Stimulated activated CD4-positive, alpha-beta T cell treated with anti-CD3 and anti-CD28 coated beads, Interleukin-2, amount 100 ng/mL, for 4 hours (primary cell): ENCODE data around the gene COG1.
"Not testable (repeated sequence)": the region's sequence is repeated elsewhere in the genome, so short reads cannot be mapped to it uniquely, and the experiment has no call there.

Source experiments
- DNase-seq: peaks from one replicate; pipeline ENCODE4 v3.0.0-alpha.2; 2020; ENCODE audit warnings: low read depth

Gene COG1, protein sequence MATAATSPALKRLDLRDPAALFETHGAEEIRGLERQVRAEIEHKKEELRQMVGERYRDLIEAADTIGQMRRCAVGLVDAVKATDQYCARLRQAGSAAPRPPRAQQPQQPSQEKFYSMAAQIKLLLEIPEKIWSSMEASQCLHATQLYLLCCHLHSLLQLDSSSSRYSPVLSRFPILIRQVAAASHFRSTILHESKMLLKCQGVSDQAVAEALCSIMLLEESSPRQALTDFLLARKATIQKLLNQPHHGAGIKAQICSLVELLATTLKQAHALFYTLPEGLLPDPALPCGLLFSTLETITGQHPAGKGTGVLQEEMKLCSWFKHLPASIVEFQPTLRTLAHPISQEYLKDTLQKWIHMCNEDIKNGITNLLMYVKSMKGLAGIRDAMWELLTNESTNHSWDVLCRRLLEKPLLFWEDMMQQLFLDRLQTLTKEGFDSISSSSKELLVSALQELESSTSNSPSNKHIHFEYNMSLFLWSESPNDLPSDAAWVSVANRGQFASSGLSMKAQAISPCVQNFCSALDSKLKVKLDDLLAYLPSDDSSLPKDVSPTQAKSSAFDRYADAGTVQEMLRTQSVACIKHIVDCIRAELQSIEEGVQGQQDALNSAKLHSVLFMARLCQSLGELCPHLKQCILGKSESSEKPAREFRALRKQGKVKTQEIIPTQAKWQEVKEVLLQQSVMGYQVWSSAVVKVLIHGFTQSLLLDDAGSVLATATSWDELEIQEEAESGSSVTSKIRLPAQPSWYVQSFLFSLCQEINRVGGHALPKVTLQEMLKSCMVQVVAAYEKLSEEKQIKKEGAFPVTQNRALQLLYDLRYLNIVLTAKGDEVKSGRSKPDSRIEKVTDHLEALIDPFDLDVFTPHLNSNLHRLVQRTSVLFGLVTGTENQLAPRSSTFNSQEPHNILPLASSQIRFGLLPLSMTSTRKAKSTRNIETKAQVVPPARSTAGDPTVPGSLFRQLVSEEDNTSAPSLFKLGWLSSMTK

DNA sequence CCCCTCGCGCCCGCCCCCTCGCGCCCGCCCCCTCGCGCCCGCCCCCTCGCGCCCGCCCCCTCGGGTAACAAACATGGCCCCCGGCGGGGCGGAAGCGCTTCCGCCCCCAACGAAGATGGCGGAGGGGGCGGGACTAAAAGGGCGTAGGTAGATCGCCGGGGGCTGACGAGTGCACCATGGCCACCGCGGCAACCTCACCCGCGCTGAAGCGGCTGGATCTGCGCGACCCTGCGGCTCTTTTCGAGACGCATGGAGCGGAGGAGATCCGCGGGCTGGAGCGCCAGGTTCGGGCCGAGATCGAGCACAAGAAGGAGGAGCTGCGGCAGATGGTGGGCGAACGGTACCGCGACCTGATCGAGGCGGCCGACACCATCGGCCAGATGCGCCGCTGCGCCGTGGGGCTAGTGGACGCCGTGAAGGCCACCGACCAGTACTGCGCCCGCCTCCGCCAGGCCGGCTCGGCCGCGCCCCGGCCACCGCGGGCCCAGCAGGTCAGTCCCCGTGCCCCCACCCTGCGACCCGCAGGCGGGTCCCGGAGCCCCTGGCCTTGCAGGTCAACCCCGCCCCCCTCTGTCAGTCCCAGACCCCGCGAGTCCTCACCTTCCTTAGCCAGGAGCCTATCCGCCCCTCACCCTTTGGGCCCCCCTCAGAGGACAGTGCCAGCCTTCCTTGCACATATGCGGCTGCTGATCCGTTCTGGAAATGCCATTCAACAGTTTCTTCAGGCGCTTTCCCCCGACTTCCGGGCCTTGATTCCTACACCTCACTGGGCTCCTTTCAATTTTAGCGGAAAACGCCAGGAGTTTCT is at the start of gene COG1:
TSS of gene COG1 (plus strand) at position 162 of the 808 bp plus-strand sequence. CDS start at position 177, 15 bp downstream.
- peak; percentile 88 for DNase-seq

DNA sequence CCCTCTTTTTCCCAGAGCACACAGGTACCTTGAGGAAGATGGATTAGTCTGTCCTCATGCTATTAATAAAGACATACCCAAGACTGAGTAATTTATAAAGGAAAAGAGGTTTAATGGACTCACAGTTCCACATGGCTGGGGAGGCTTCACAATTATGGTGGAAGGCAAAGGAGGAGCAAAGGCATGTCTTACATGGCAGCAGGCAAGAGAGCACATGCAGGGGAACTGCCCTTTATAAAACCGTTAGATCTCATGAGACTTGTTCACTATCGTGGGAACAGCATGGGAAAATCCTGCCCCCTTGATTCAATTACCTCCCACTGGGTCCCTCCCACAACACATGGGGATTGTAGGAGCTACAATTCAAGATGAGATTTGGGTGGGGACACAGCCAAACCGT is 48.6 kb upstream of the COG1 start:
- not testable (repeated sequence) for DNase-seq

DNA sequence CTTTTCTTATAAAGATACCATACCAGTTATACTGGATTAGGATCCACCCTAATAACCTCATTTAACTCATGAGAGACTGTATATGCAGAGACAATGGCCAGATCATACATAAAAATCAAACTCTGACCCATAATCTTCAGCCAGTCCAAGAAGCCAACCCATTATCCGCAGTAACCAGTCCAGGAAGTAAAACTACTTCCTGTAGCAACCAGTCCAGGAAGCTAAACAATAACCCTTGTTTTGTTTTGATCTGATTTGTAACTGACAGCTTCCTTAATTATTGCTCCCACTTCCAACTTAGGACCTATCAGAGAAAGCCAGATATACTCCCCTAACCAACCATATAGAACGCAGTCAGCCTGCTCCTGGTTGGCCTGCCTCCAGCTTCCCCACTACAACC is 47.2 kb upstream of the COG1 start:
- no peak for DNase-seq

DNA sequence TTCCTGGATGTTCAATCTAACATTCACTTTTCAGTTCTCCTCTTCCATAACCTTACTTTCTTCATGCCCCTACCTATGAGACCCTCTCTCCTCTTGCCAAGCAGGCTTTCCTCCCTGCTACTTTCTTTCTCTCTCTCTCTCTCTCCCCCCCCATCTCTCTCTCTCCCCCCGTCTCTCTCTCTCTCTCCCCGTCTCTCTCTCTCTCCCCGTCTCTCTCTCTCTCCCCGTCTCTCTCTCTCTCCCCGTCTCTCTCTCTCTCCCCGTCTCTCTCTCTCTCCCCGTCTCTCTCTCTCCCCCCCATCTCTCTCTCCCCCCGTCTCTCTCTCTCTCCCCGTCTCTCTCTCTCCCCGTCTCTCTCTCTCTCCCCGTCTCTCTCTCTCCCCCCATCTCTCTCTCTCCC is 45.1 kb upstream of the COG1 start:
- not testable (repeated sequence) for DNase-seq

DNA sequence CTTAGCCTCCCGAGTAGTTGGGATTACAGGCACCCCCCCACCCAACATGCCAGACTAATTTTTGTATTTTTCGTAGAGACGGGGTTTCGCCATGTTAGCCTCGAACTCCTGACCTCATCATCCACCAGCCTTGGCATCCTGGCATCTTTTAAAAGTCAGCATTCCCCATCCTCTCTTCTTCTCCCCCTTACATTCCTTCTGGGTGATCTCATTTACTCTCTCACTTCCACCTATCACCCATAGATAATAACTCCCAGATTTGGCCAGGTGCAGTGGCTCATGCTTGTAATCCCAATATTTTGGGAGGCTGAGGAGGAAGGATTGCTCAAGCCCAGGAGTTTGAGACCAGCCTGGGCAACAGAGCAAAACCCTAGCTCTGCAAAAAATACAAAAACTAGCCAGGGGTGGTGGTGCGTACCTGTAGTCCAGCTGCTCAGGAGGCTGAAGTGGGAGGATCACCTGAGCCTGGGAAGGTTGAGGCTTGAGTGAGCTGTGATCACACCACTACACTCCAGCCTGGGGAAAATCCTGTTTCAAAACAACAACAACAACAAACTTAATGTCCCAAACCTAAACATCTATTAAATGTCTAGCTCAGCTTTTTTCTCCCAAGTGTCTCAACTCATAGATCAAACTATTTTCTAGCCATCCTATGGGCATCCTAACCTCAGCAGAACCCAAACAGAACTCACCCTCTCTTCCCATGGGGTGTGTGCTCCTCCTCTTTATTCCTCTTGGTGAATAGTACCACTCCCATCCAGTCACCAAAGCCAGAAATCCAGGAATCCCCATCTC is 44.1 kb upstream of the COG1 start:
- DNase-seq = no peak

DNA sequence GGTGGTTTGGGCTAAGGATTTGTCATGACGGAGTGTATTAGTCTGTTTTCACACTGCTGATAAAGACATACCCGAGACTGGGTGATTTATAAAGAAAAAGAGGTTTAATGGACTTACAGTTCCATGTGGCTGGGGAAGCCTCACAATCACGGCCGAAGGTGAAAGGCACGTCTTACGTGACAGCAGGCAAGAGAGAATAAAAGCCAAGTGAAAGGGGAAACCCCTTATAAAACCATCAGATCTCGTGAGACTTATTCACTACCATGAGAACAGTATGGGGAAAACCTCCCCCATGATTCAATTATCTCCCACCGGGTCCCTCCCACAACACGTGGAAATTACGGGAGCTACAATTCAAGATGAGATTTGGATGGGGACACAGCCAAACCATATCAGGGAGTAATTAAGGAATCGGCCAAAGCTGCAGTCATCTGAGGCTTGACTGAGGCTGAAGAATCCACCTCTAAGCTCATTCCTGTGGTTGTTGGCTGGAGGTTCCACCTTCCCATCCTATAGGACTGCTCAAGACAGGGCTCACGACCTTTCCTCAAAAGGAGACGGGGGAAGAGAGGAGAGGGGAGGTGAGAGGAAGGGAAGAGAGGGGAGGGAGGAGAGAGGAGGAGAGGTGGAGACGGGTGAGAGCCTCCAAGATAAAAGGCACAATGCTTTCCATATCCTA is 42.1 kb upstream of the COG1 start:
- not testable (repeated sequence) for DNase-seq

DNA sequence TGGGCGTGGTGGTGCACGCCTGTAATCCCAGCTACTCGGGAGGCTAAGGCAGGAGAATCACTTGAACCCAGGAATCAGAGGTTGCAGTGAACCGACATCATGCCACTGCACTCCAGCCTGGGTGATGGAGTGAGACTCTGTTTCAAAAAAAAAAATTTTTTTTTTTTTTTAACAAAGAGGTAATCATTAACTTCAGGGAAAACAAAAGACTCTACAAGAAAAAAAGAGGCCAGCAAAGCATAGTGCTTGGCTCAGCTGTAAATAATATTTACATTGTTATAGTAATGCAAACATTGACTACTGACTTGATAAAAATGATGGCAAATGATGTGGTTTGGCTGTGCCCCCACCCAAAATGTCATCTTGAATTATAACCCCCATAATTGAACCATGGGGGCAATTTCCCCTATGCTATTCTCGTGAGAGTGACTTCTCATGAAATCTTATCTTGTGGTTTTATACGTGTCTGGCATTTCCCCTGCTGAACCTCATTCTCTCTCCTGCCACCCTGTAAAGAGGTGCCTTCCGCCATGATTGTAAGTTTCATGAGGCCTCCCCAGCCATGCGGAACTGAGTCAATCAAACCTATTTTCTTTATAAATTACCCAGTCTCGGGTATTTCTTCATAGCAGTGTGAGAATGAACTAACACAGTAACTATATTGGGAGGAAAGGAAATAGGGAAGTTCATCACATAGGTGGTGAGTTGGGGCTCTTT is 40.8 kb upstream of the COG1 start:
- no peak for DNase-seq

DNA sequence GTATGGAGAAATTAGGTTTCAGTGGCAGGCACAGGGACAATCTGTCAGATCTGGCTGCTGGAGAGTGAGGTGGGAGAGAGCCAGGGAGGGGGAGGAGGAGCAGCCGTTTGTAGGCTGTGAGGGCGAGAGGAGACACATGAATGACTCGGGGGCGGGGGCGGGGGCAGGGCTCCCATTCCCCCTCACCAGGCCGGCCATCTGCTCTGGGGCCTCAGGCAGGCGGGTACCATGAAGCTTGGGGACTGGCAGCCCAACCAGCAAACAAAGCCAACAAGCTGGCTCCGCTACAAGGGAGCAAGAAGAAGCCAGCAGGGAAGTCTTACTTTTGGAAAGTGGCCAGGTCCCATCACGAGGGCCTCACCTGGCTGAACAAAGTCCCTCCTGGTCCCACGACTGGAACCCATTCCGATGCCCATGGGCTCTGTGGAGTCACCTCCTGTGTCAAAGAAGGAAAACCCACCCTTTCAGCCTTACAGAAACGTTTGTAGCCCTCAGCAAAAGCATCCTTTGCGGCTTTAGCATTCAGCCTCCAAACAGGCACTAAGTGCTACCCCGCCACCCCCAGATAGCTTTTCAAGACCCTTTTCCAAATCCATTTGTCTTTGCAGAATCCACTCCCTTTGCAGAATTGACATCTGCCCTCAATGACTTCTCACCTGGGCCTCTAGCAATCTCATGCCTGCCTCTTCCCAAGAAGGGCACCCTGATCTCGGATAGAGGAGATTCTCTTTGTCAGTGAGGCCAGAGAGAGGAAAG is 37.3 kb upstream of the COG1 start:
- DNase-seq = no peak

DNA sequence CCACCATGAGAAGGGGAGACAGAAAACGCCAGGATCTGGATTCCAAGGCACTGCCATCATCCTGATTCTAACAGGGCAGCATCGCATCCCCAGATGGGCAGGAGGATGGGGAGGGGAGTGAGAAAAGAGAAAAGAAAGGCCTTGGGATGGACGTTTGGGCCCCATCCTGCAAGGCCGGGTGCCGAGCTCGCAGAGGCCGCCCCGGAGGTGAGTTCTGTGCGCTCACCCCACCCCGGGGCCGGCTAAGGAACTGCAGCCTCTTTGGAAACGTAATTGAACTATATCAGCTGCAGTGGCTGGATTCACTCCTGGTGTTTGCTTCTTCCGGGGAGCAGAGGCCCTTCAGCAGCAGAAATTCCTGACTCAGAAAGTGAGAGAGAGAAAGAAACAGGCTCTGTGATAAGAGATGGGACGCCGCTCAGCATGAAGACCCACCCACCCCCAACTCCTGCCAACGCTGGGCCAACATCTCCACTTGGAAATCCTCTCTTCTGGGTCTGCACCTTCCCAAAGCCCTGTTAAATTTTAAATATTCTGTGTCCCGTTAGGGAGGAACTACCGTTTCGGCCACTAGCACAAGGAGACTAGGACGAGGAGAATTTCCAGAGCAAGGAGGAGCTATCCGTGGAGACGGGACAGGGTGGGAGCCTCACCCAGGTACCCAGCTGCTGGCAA is 36.6 kb upstream of the COG1 start:
- peak; percentile 16 for DNase-seq

DNA sequence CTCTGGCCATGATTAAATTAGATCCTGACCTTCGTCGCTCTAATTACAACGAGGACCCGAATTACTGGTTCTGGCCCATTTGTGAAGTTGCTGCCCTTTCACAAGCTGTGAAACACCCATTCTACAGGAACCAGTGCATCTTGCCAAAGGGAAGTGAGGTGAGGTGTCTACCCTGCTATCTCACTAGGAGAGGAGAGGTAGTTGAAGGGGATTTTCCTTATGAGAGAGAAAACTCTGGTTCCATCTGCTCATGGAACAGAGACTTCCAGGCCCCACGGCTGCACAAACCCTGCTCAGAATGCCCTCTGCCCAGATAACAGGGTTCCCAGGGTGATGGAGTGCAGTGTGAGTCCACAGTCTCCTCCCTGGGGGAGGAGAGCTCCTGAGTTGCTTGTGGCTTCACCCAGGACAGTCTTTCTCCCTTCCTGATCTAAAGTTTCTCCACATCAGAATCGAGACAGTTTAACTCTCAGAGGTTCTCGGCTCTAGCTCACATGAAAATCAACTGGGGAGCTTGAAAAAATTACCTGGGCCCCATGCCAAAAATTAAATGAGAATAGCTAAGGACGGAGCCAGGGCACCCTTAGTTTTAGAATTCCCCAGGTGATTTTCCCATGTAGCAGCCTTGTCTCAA is 35.9 kb upstream of the COG1 start:
- no peak for DNase-seq

DNA sequence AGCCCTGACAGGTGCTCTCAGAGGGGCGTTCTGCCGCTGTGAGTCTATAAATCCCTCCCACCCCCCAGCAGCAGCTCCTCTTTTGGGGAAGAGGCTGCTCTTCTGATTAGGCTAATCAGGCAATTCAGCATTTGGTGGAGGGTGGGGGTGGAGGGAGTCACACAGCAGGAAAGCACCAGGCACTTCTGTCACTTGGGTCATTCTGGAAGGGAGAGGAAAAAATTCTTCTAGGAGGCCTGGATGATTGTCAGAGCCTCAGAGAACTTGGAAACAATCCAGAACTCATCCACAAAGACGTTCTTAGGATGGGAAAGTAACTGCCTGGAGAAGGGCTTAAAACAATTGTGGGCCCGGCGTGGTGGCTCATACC is 35.3 kb upstream of the COG1 start:
- no peak for DNase-seq

DNA sequence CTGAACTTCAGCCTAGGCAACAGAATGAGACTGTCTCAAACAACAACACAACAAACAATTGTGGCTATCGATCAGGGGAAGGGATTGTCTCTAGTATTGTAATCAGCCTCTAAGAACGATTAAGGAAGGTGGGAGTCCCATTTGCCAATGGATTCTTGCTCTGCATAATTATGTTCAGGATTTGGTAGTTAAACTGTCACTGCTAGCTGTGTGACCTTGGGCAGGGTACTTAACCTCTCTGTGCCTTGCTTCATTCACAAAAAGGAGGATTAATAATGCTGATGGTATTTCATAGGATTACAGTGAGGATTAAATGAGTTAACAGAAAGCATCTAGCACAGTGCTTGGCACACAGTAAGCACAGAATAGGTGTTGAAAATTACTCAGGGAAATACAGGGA is 34.7 kb upstream of the COG1 start:
- DNase-seq = no peak

DNA sequence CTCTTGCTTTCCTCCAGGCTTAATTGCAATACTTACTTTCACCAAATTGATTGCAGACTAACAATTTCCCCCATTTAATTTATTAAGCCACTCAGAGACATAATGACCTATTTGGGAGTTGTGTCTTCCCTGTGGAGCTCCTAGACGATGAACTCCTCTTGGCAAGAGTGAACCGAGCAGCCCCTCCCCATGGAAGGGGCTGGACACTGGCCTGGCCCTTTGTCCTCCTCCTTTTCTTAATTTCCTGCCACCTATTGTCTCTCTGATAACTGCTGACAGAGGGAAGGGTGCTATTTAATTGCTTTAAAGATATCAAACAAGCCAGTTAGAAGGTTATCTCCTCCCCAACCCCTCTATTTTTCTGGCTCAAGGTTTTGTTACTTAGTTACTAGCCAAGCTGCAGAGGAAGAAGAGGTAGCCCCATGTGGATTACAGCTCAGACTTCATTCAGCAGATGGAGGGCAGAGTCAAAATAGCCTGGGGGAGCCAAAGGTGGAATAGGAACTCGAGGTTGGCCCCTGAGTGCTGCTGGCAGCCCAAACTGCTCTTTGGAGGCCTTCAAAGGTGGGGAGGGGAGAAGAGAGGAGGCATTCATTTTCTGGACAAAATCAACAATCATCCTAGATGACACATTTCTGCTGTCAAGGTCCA is 31.8 kb upstream of the COG1 start:
- DNase-seq = no peak

DNA sequence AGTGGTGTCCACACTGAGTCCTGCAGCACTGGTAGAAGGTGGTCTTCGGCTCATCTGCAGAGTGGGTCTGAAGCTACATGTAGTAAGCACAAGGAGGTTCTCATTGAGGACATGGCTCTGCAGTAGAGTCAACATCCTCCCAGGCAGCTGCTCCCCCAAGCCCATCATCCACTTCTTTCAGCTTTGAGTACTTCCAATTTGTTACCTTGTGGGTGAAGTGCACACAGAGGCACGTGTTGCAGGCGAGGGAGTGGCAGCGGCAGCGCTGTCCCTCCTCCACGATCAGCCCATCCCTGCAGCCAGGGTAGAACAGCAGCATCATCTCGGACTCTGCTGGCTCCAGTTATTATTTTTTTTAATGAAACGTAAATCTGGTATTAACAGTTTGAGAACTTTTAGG is 29.8 kb upstream of the COG1 start:
- no peak for DNase-seq

DNA sequence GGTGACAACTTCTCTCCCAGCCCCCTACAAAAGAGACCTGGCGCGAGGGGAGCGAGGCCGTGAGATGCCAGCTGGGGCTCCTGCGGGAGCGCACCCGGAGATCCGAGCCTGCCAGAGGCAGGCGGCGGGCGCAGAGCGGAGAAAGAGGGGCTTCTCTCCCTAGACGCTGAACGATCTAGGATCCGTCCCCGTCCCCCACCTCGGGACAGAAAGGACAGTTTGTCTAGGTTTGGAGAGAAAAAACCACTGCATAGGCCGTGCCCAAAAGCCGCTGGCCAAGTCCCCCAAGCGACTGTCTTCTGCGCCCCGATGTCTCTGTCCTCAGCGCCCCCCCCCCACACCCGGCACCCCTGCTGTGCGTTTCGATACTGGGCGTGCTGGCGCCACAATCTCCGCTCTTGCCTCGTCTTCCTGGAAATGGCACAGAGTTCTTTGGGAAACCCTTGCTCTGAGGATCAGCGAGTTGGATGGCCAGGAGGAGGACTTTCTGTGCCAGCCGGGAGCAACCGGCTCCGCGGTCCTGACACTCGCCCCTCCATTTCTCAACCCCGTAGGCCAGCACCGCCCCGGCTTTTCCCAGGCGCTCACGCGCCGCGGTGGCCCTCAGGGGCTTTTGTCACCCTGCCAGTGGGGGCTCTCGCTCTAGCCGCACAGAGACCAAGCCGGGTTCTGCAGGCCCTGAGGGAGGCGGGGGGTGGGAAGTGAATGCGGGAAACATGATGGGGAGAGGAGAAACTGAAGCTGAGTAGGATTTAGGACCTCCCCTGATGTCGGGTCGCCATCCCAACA is 27.0 kb upstream of the COG1 start:
- no peak for DNase-seq

DNA sequence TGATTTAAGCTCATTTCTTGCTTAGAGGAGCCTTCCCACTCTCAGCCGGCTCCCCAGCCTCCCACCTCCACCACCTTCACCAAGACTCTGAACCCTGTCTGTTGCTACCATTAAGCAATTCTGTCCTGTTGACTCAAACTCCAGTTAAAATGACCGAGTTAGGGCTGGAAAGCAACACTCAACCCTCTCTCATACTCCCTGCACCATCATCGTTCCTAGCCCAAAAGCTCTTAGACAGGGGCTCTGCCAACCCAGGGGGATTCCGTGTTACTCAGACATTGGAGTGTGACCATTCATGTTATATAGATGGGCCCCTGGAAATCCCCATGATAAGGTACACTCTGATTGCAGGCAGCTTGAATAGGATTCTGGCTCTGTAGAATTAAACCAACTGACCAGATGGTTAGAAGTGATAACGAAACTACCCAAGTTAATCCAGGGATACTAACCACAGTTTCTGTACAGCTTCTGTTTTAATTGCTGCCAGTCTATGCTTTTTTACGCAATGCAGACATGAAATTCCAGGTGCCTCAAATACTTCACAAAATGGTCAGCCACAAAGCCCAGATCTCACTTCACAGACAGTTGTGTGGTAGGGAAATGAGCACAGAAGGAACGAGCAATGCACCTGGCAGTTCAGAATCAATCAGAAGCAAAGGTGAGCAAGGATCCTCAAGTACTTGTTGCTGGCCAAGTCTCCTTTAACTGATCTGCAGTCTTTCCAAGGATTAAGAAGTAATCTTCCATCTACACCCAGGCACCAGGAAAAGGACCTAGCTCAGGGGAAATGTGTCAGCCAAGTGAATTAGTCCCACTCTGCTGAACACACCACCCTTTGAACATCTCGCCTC is 25.9 kb upstream of the COG1 start:
- no peak for DNase-seq
